ENCODE data around the gene UBN1.

DNA sequence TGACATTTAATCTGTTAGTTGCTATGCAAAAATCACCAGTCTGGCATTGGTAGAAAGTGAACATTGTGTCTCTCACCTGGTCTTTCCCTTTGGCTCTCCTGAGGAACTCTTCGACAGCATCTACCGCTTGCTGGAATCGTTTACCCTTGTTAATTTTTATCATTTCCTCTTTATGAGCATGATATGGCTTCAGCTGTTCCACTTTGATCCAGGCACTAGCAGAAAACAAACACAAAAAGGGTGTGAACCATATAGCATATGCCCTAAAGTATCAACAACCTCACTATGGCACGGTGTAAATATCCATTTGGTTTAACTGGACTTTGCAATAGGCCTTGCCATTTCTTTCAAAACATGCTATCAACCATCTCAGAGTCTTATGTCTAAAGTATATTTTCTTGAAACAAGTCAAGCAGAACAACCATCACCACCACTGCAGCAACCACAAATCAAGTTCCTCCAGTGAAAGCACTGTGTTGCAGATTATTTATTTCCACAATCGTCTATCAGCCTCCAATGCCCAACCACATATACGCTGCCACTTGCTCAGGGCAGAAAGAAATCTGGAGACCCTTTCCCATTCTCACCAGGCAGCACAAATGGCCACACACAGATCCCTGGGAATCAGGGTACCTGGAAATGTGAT lies 14.5 kb upstream of the UBN1 start:
- TF ChIP-seq, protein P1, sequence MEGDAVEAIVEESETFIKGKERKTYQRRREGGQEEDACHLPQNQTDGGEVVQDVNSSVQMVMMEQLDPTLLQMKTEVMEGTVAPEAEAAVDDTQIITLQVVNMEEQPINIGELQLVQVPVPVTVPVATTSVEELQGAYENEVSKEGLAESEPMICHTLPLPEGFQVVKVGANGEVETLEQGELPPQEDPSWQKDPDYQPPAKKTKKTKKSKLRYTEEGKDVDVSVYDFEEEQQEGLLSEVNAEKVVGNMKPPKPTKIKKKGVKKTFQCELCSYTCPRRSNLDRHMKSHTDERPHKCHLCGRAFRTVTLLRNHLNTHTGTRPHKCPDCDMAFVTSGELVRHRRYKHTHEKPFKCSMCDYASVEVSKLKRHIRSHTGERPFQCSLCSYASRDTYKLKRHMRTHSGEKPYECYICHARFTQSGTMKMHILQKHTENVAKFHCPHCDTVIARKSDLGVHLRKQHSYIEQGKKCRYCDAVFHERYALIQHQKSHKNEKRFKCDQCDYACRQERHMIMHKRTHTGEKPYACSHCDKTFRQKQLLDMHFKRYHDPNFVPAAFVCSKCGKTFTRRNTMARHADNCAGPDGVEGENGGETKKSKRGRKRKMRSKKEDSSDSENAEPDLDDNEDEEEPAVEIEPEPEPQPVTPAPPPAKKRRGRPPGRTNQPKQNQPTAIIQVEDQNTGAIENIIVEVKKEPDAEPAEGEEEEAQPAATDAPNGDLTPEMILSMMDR (IDR thresholded peaks at IDR 0.05; ENCODE audit: insufficient read depth, low read depth, low read length), result no peak
- no peak for TF ChIP-seq EZH2 (IDR thresholded peaks at IDR 0.05; ENCODE audit: insufficient read depth, low read length)
